HG02970 (cell line): Measurements from ENCODE around the gene PLIN4.

Experiments
- ATAC-seq: cut with Tn5 transposase; IDR thresholded peaks from one replicate; pipeline ENCODE4 v1.9.1; 2021; ENCODE audit warnings: mild to moderate bottlenecking, moderate library complexity, moderate number of reproducible peaks; ENCODE audit not compliant: unreplicated experiment, low FRiP score

PLIN4 gene

GRCh38 chr19:4510435-4511255 lies 7.6 kb downstream of the PLIN4 start:
- ATAC-seq = no peak

GRCh38 chr19:4508698-4509097 lies 9.6 kb downstream of the PLIN4 start:
- ATAC-seq = no peak

GRCh38 chr19:4507804-4508203 lies 10.5 kb downstream of the PLIN4 start:
- no peak for ATAC-seq

- ATAC-seq = no peak
Observed at GRCh38 chr19:4507150-4507452, 11.2 kb downstream of the PLIN4 start.

GRCh38 chr19:4506449-4507149 lies 11.7 kb downstream of the PLIN4 start:
- no peak for ATAC-seq

GRCh38 chr19:4505570-4506448 lies 12.5 kb downstream of the PLIN4 start:
- ATAC-seq = no peak

GRCh38 chr19:4504891-4505569 lies 13.3 kb downstream of the PLIN4 start:
- ATAC-seq = no peak

- no peak for ATAC-seq
Observed at GRCh38 chr19:4504297-4504701, 14.0 kb downstream of the PLIN4 start.

- no peak for ATAC-seq
Observed at GRCh38 chr19:4503825-4504170, 14.5 kb downstream of the PLIN4 start.

GRCh38 chr19:4503132-4503824 lies 15.0 kb downstream of the PLIN4 start:
- no peak for ATAC-seq

- no peak for ATAC-seq
Observed at GRCh38 chr19:4502282-4503131, 15.8 kb downstream of the PLIN4 start.

- no peak for ATAC-seq
Observed at GRCh38 chr19:4501691-4502090, 16.6 kb downstream of the PLIN4 start.

GRCh38 chr19:4500841-4501591 lies 17.3 kb downstream of the PLIN4 start:
- no peak for ATAC-seq

GRCh38 chr19:4499855-4500254 lies 18.4 kb downstream of the PLIN4 start:
- no peak for ATAC-seq

- no peak for ATAC-seq
Observed at GRCh38 chr19:4499318-4499717, 19.0 kb downstream of the PLIN4 start.

- no peak for ATAC-seq
Observed at GRCh38 chr19:4498694-4499093, 19.6 kb downstream of the PLIN4 start.

GRCh38 chr19:4497770-4498389 lies 20.4 kb downstream of the PLIN4 start:
- ATAC-seq = no peak

GRCh38 chr19:4496304-4496703 lies 22.0 kb downstream of the PLIN4 start:
- no peak for ATAC-seq
